ENCODE measurements around the gene PAQR4.

The PAQR4 gene

GRCh38 chr16:3019594-3020246 is 50.6 kb downstream of the PAQR4 start:
- Histone ChIP-seq H3K36me3 (replicated peaks; ENCODE audit: low read depth, low read length) (no peaks in the 10 kb centered on the region), H3K4me2 (ENCODE audit: low read length) (peak overlapping the region; percentile 96), H3K27ac (ENCODE audit: low read length) (no peak overlapping the region), H2AFZ (ENCODE audit: low read depth, low read length) (peak overlapping the region; percentile 86; the same call in 1 of the 2 replicates), H3K79me2 (ENCODE audit: low read length) (no peaks in the 10 kb centered on the region), H3K9me3 (ENCODE audit: insufficient read depth, low read length) (no peaks in the 10 kb centered on the region), H3K9ac (ENCODE audit: low read length) (no peak overlapping the region; the same call in 1 of the 2 replicates), H3K4me1 (ENCODE audit: low read length) (peaks cover 32% of the 10 kb centered on the region), H3K27me3 (ENCODE audit: low read depth, low read length) (no peaks in the 10 kb centered on the region), H3K4me3 (ENCODE audit: low read length) (peak overlapping the region; percentile 90), H4K20me1 (ENCODE audit: insufficient read depth, low read length) (no peaks in the 10 kb centered on the region)
- TF ChIP-seq EZH2phosphoT487 (IDR thresholded peaks at IDR 0.05; ENCODE audit: low read depth) (no peak), CTCF (IDR thresholded peaks at IDR 0.05; ENCODE audit: low read depth, low read length) (no peak)

GRCh38 chr16:3020247-3020603 is 51.1 kb downstream of the PAQR4 start, which contains the start of gene TNFRSF12A:
Gene TNFRSF12A (plus strand): TSS chr16:3020368. CDS start chr16:3020398, 30 bp downstream.
- Histone ChIP-seq H2AFZ (ENCODE audit: low read depth, low read length) (peak within 1 kb of the TSS; percentile 86; the same call in 1 of the 2 replicates), H3K4me3 (ENCODE audit: low read length) (peak within 1 kb of the TSS; percentile 90), H3K27me3 (ENCODE audit: low read depth, low read length) (no peaks in the 10 kb centered on the region)

GRCh38 chr16:3020604-3021448 is 51.7 kb downstream of the PAQR4 start:
- Histone ChIP-seq H3K27me3 (ENCODE audit: low read depth, low read length) (no peaks in the 10 kb centered on the region), H3K36me3 (replicated peaks; ENCODE audit: low read depth, low read length) (no peaks in the 10 kb centered on the region), H3K79me2 (ENCODE audit: low read length) (no peaks in the 10 kb centered on the region), H3K4me2 (ENCODE audit: low read length) (peak overlapping the region; percentile 96), H3K9ac (ENCODE audit: low read length) (peak overlapping the region; percentile 49), H3K4me1 (ENCODE audit: low read length) (peaks cover 32% of the 10 kb centered on the region), H3K27ac (ENCODE audit: low read length) (no peak overlapping the region), H3K9me3 (ENCODE audit: insufficient read depth, low read length) (no peaks in the 10 kb centered on the region), H4K20me1 (ENCODE audit: insufficient read depth, low read length) (no peaks in the 10 kb centered on the region), H3K4me3 (ENCODE audit: low read length) (peak overlapping the region; percentile 90), H2AFZ (ENCODE audit: low read depth, low read length) (0 out of 2 replicates have a peak overlapping the region, but pooled peaks have one; percentile 39)
- TF ChIP-seq CTCF (IDR thresholded peaks at IDR 0.05; ENCODE audit: low read depth, low read length) = no peak
- TF ChIP-seq EZH2phosphoT487 (IDR thresholded peaks at IDR 0.05; ENCODE audit: low read depth) = no peak

More at GRCh38 chr16:3020247-3020603, 51.1 kb downstream of the PAQR4 start, which contains the start of gene TNFRSF12A:
- Histone ChIP-seq H3K9me3 (ENCODE audit: insufficient read depth, low read length) (no peaks in the 10 kb centered on the region), H4K20me1 (ENCODE audit: insufficient read depth, low read length) (no peaks in the 10 kb centered on the region), H3K36me3 (replicated peaks; ENCODE audit: low read depth, low read length) (no peaks in the 10 kb centered on the region), H3K27ac (ENCODE audit: low read length) (no peak within 1 kb of the TSS), H3K4me2 (ENCODE audit: low read length) (peak within 1 kb of the TSS; percentile 96), H3K4me1 (ENCODE audit: low read length) (peaks cover 32% of the 10 kb centered on the region), H3K79me2 (ENCODE audit: low read length) (no peaks in the 10 kb centered on the region), H3K9ac (ENCODE audit: low read length) (peak within 1 kb of the TSS; percentile 49)
- TF ChIP-seq EZH2phosphoT487 (IDR thresholded peaks at IDR 0.05; ENCODE audit: low read depth) (no peak), CTCF (IDR thresholded peaks at IDR 0.05; ENCODE audit: low read depth, low read length) (no peak)

All from OCI-LY3 (cell line).